Measurements from ENCODE around the gene OSBP2.

OSBP2 gene

GRCh38 chr22:30680991-30681770 is 13.5 kb upstream of the OSBP2 start:
- DNase-seq, result no peak

- DNase-seq, result no peak
These were observed 12.8 kb upstream of the OSBP2 start for GRCh38 chr22:30681831-30682230.

GRCh38 chr22:30685178-30685577 is 9.5 kb upstream of the OSBP2 start:
- DNase-seq, result no peak

- no peak for DNase-seq
These were observed 7.3 kb upstream of the OSBP2 start for GRCh38 chr22:30687358-30687757.

GRCh38 chr22:30689622-30690021 is 5.1 kb upstream of the OSBP2 start:
- no peak for DNase-seq

GRCh38 chr22:30691204-30691603 is 3.5 kb upstream of the OSBP2 start:
- no peak for DNase-seq

DNA sequence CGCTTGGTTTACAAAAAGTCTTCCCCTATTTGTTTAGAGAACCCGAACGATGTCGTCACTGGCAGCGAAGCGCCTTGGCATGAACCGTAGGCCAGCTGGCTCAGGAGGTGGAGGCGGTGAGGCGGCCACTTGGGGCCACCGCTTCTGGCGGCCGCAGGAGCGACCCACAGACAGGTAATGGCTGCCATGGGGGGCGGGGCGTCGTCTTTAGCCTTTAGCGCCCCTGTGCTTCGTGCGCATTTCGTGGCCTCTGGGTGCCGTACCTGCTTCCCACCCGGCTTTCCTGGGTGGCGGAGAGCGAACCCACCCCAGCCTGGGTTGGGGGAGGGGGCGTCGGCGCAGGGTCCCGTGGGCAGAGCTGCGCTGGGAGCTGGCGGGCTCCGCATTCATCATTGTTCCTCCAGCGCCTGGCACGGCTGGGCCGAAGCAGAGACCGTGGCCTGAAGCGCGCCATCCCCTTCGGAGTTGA is 469 bp upstream of the OSBP2 start:
- DNase-seq, result peak; percentile 59

GRCh38 chr22:30695351-30695851 is 727 bp downstream of the OSBP2 start:
- DNase-seq, result no peak

GRCh38 chr22:30695871-30696655 is 1.4 kb downstream of the OSBP2 start:
- no peak for DNase-seq

- no peak for DNase-seq
These were observed 3.3 kb downstream of the OSBP2 start for GRCh38 chr22:30697975-30698374.

DNA sequence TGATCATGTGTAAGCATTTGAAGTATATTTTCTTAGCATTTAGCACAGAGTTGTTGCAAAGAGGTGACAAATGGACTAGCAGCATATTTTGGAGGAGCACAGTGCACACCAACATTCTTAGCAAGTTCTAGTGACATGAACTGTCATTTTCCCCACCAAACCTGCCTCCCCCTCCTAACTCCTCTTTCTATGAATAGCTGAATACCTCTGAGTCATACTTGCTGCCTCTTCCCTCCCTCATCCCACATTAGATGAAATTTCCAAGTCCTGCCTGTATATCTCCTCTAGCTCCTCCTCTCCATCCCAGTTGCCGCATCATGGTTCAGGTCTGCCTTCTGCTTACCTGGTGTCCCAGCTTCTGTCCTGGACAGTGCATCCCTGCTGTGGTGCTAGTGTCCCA is 7.2 kb downstream of the OSBP2 start:
- no peak for DNase-seq

DNA sequence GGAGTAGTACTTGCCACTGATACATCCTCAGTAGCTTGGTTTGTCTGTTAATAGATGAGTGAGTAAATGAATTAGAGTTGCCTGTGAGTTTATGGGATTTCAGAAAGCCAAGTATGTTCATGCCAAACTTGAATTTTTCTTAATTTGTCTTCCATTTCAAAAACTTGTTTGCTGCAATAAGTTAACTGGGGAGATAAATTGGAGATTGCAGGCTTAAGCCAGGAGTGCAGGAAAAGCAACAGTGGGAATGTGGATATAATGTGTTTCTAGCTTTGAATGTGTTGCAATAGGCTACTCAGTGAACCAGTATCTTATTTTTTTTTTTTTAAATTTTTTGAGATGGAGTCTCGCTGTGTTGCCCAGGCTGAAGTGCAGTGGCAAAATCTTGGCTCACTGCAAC is 8.2 kb downstream of the OSBP2 start:
- DNase-seq, result no peak

- DNase-seq, result no peak
These were observed 10.3 kb downstream of the OSBP2 start for GRCh38 chr22:30704978-30705377.

DNA sequence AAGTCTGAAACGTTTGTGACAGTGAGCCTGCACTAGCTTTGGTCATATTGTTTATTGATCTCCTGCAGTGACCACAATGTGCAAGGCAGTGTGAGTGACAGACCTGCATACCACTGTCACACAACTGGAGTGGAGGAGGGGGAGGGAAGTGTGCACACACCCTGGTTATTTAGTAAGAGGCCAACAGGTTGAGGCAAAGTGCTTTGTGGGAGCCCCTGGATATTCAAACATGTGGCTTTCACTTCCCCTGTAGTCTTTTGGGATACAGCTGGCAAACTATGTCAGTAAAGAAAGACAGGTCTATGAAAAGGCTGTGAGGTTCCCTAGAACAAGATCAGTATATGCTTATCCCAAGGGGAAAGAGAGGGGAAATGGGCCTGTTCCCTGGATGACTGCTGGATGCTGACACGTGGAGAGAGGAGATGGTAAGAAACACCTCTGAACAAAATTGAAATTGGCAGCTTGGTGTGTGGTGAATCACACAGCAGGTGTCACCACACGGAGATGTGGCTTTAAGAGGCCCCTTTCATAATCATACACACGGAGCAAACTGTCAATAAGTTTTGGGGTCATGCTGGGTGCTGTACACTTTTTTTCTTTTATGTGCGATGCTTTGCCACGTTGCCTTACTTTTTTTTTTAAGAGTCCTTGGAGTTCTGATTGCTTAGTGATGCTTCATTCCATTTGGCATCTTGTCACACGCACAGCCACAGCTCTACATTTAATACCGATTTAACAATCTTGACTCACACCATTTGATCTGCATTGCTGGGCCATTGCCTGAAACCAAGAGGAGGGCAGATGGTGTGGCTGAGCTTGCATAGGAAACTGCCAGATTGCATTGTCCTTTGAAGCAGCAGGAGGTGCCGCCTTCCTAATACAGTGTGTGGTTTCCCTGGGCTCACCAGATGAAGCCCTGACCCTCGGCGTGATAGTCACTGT is 11.3 kb downstream of the OSBP2 start:
- DNase-seq, result peak; percentile 9

DNA sequence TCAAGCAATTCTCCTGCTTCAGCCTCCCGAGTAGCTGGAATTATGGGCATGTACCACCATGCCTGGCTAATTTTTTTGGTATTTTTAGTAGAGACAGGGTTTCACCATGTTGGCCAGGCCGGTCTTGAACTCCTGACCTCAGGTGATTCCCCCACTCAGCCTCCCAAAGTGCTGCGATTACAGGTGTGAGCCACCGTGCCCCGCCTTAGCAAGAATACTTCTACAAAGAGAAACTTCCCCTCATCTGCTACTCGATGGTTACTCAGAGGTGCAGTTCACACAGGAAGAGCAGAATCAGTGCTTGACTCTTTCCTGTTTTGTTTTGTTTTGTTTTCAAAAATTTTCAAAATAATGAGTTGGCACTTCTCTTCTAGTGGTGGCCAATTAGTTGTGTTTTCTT is 15.3 kb downstream of the OSBP2 start:
- peak; percentile 56 for DNase-seq

DNA sequence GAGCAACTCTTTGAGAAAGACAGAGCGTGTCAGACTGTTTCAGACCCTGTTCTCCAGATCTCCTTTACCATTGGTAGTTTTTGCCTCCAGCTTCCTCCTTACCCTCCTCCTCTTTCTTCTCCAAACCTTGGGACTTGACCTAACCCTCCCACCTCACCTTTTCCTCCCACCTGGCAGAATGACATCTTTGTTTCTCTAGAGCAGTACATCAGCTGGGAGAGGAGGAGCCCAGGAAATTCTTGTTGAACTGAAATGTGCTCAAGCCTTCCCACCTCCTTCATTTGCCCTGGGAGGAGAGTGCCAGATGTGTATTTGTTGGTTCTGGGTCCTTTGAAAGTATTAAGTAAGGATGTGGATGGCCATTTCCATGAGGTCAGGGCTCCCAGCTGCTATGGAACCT is 17.4 kb downstream of the OSBP2 start:
- no peak for DNase-seq

DNA sequence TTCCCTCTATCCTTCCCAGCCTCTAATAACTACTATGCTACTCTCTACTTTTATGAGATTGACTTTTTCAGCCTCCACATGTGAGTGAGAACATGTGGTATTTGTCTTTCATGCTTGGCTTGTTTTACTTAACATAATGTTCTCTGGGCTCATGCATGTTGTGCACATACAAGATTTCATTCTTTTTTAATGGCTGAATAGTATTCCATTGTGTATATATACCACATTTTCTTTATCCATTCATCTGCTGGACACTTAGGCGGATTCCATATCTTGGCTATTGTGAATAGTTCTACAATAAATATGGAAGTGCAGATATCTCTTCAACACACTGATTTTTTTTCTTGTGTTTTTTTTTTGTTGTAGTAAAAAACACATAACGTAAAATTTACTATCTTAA is 19.4 kb downstream of the OSBP2 start:
- no peak for DNase-seq

DNA sequence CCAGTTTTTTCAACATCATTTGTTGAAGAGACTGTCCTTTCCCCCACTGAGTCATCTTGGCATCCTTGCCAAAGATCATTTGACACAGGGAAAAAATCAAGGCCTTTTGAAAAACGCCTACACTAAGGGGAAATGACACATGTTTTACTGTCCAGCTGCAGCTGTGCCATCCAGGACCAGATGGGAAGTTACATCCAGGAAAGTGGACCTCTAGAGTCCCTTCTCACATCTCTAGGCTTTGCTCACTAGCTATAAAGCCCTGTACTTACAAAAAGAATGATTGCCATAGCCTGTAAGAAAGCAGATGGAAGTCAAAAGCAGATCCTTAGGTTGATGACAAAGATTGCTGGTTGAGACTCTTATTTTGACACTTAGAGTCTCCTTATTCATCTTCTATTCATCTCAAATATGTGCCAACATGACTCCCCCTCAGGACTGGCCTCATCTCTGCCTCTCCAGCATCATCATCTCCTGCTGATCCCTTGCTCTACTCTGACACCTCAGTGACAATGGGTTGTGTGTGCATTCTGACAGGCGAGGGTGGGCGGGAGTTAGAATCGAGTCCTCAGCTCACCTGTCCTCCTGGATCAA is 22.8 kb downstream of the OSBP2 start:
- DNase-seq, result no peak

DNA sequence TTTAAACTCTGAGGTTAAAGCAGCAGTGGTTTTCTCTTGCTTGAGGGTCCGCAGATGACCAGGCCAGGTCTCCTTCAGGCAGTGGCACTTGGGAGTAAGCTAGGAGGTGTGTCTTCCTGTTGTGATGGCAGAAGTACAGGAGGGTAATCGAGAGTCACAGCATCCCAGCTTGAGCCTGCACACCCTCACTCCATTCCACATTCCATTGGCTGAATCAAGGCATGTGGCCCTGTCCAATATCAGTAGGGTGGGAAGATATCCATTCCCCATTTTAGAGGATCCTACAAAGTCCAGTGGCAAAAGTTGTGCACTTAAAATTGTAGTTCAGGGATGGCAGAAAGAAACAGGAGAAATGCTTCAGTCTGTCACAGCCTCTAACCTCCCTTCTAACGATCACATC is 23.3 kb downstream of the OSBP2 start:
- no peak for DNase-seq

- no peak for DNase-seq
These were observed 23.8 kb downstream of the OSBP2 start for GRCh38 chr22:30718491-30718890.

- no peak for DNase-seq
These were observed 24.3 kb downstream of the OSBP2 start for GRCh38 chr22:30718938-30719337.

DNA sequence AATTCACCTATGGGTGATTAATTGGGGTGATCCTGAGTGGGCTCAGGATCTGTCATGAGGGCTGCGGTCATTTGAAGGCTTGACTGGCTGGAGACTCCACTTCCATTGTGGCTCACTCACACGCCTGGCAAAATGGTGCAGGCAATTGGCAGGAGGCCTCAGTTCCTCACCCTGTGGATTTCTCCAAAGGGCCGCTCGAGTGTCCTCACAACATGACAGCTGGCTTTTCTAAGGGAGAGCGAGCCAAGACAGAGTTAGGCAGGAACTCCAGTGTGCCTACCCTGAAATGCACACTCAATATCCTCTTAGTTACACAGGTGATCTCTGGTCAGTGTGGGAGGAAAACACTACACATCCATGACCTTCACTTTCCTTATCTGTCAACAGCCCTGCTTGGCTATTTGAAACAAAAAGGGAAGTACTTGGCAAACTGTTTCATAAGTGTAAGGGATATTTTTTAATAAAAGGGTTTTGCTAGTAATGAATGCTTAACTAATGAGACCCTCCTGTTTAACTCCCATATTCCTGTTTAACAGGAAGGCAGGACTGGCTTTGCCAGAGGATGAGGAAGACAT is 25.7 kb downstream of the OSBP2 start:
- no peak for DNase-seq

All from CD4-positive, alpha-beta T cell treated with Interleukin-17A for 1 hour (primary cell).